C4-2B (cell line): Measurements from ENCODE around the gene TLX2.

ENCODE experiments used
- ZFX ChIP-seq: fragments of 450-650 bp; IDR thresholded peaks from 2 replicates; pipeline ENCODE4 v1.6.1; 2017
- TF ChIP-seq, protein P1 (sequence below): fragments of 450-650 bp; conservative IDR thresholded peaks from 2 replicates; pipeline ENCODE4 v1.5.1; 2017; ENCODE audit warnings: mild to moderate bottlenecking

DNA sequence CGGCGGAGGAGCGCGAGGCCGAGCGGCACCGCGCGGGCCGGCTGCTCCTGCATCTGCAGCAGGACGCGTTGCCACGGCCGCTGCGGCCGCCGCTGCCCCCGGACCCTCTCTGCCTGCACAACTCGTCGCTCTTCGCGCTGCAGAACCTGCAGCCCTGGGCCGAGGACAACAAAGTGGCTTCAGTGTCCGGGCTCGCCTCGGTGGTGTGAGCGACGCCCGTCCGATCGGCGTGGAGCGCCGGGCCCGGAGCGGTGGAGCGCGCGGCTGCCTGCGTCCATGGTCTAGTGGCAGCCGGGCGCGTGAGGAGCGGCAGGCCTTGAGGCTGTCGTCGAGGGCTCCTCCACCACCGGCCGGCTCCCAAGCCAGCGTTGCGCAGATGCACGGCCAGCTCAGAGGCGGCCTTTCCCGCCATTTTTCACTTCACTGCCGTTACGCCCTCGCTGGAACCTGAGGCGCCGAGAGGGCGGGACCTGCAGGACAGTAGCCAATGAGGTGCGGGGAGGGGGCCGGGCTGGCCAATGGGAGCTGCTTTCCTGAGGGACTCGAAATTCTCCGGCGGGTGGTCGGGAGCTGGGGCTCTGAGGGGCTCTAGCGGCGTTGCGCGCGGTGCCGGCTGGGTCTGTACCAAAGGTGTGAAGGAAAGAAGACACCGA lies 1.9 kb downstream of the TLX2 start:
- TF ChIP-seq, protein P1, sequence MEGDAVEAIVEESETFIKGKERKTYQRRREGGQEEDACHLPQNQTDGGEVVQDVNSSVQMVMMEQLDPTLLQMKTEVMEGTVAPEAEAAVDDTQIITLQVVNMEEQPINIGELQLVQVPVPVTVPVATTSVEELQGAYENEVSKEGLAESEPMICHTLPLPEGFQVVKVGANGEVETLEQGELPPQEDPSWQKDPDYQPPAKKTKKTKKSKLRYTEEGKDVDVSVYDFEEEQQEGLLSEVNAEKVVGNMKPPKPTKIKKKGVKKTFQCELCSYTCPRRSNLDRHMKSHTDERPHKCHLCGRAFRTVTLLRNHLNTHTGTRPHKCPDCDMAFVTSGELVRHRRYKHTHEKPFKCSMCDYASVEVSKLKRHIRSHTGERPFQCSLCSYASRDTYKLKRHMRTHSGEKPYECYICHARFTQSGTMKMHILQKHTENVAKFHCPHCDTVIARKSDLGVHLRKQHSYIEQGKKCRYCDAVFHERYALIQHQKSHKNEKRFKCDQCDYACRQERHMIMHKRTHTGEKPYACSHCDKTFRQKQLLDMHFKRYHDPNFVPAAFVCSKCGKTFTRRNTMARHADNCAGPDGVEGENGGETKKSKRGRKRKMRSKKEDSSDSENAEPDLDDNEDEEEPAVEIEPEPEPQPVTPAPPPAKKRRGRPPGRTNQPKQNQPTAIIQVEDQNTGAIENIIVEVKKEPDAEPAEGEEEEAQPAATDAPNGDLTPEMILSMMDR, result no peak
- no peak for TF ChIP-seq ZFX
